8988T (cell line): ENCODE results near the gene SERPINB1.
"Not testable (repeated sequence)": the region's sequence is repeated elsewhere in the genome, so short reads cannot be mapped to it uniquely, and the experiment has no call there.

ENCODE experiments used
- DNase-seq: peaks from one replicate; pipeline ENCODE4 v3.0.0; 2011

Gene SERPINB1

GRCh38 chr6:2810092-2810671 lies 31.5 kb downstream of the SERPINB1 start:
- no peak for DNase-seq

GRCh38 chr6:2809015-2809414 lies 32.6 kb downstream of the SERPINB1 start:
- DNase-seq = no peak

GRCh38 chr6:2807342-2808090 lies 34.1 kb downstream of the SERPINB1 start:
- DNase-seq = no peak

- no peak for DNase-seq
Observed at GRCh38 chr6:2806644-2807043, 35.0 kb downstream of the SERPINB1 start.

GRCh38 chr6:2805031-2805430 lies 36.6 kb downstream of the SERPINB1 start:
- no peak for DNase-seq

- no peak for DNase-seq
Observed at GRCh38 chr6:2804516-2804915, 37.1 kb downstream of the SERPINB1 start.

GRCh38 chr6:2803731-2804429 lies 37.8 kb downstream of the SERPINB1 start:
- no peak for DNase-seq

GRCh38 chr6:2802521-2803060 lies 39.1 kb downstream of the SERPINB1 start:
- DNase-seq = no peak

- not testable (repeated sequence) for DNase-seq
Observed at GRCh38 chr6:2801687-2802086, 40.0 kb downstream of the SERPINB1 start.

GRCh38 chr6:2800552-2801316 lies 40.9 kb downstream of the SERPINB1 start:
- no peak for DNase-seq

- DNase-seq = no peak
Observed at GRCh38 chr6:2799936-2800527, 41.6 kb downstream of the SERPINB1 start.

GRCh38 chr6:2798586-2799134 lies 43.0 kb downstream of the SERPINB1 start:
- DNase-seq = no peak

- DNase-seq = no peak
Observed at GRCh38 chr6:2797564-2798031, 44.1 kb downstream of the SERPINB1 start.

- no peak for DNase-seq
Observed at GRCh38 chr6:2796861-2797260, 44.8 kb downstream of the SERPINB1 start.

GRCh38 chr6:2795956-2796355 lies 45.7 kb downstream of the SERPINB1 start:
- DNase-seq = no peak

- no peak for DNase-seq
Observed at GRCh38 chr6:2795162-2795561, 46.5 kb downstream of the SERPINB1 start.

- no peak for DNase-seq
Observed at GRCh38 chr6:2794171-2794730, 47.4 kb downstream of the SERPINB1 start.

- no peak for DNase-seq
Observed at GRCh38 chr6:2793534-2794151, 48.0 kb downstream of the SERPINB1 start.

GRCh38 chr6:2792330-2793110 lies 49.1 kb downstream of the SERPINB1 start:
- no peak for DNase-seq

- no peak for DNase-seq
Observed at GRCh38 chr6:2791450-2791974, 50.2 kb downstream of the SERPINB1 start.
